A549 (cell line): ENCODE results near the gene INF2. TPM values are rescaled to one million over a fixed set of nuclear protein-coding genes. Genes with fewer than 3 reads are reported as not detected.

Source experiments
- ATAC-seq, 2 experiments: fragments of 200-7000 bp in 1 of 2; fragments of >200 bp in 1 of 2; cut with Nextera tagmentation in 1 of 2; cut with Tn5 transposase in 1 of 2; 3 replicates each; pipeline versions ENCODE4 v1.8.0 to v1.9.1; 2018 to 2020; ENCODE audit warnings: mild to moderate bottlenecking in 1 of 2, moderate library complexity in 1 of 2
- CTCF ChIA-PET: fragments of 300-600 bp; sonication (Branson Sonifier 250); formaldehyde crosslinking; extraction: SDS; loops from one replicate; lab custom pipeline; 2021; ENCODE audit warnings: antibody characterized with exemption, inconsistent platforms; lab: Yijun Ruan, JAX
- POLR2A ChIA-PET: fragments of 350-600 bp; formaldehyde crosslinking; extraction: SDS; loops from one replicate; lab custom pipeline; 2021; ENCODE audit warnings: antibody characterized with exemption, inconsistent platforms; lab: Yijun Ruan, JAX
- DNase-seq, 2 experiments: peaks; one replicate each; pipeline versions ENCODE4 v3.0.0 to v3.0.0-alpha.2; 2011 to 2016; ENCODE audit warnings: low read depth in 1 of 2, low spot score in 1 of 2
- FAIRE-seq: peaks from 2 replicates; lab custom pipeline; 2011; peaks lifted over from hg19 to GRCh38; lab: Jason Lieb, UNC
- H3K27ac ChIP-seq, 2 experiments: fragments of >200 bp; sonication (Bioruptor Twin); formaldehyde crosslinking; 3 replicates each; pipeline ENCODE4 v1.5.1; 2016 to 2017
- H3K4me1 ChIP-seq: fragments of >200 bp; sonication (Bioruptor Twin); formaldehyde crosslinking; 3 replicates; pipeline ENCODE4 v1.6.1; 2016
- H3K4me2 ChIP-seq: fragments of >200 bp; sonication (Bioruptor Twin); formaldehyde crosslinking; 3 replicates; pipeline ENCODE4 v1.6.1; 2016
- H3K4me3 ChIP-seq: fragments of >200 bp; sonication (Bioruptor Twin); formaldehyde crosslinking; 3 replicates; pipeline ENCODE4 v1.5.1; 2016
- H3K9me3 ChIP-seq: fragments of >200 bp; sonication (Bioruptor Twin); formaldehyde crosslinking; 3 replicates; pipeline ENCODE4 v1.6.1; 2016
- BCL3 ChIP-seq: fragments of >200 bp; sonication (Bioruptor Twin); formaldehyde crosslinking; IDR thresholded peaks from 3 replicates; pipeline ENCODE4 v1.6.1; 2016
- BHLHE40 ChIP-seq: IDR thresholded peaks from 2 replicates; pipeline ENCODE4 v1.6.1; 2012; ENCODE audit warnings: low read depth, low read length, inconsistent platforms
- CEBPB ChIP-seq, 2 experiments: fragments of >200 bp in 1 of 2; sonication (Bioruptor Twin) in 1 of 2; formaldehyde crosslinking in 1 of 2; IDR thresholded peaks; 2 replicates each; pipeline ENCODE4 v1.6.1; 2012 to 2016
- CHD2 ChIP-seq: fragments of 150-350 bp; IDR thresholded peaks from 2 replicates; pipeline ENCODE4 v1.6.1; 2014; ENCODE audit warnings: low read length; ENCODE audit not compliant: partially characterized antibody
- CTCF ChIP-seq: fragments of >200 bp; sonication (Bioruptor Twin); formaldehyde crosslinking; IDR thresholded peaks from 3 replicates; pipeline ENCODE4 v1.5.1; 2016
- E2F6 ChIP-seq: IDR thresholded peaks from 2 replicates; pipeline ENCODE4 v1.6.1; 2012; ENCODE audit warnings: low read depth, borderline replicate concordance
- ELK1 ChIP-seq: fragments of 150-350 bp; IDR thresholded peaks from 2 replicates; pipeline ENCODE4 v1.6.1; 2014; ENCODE audit warnings: low read depth, mild to moderate bottlenecking, low read length
- EP300 ChIP-seq, 2 experiments: fragments of >200 bp; sonication (Bioruptor Twin); formaldehyde crosslinking; IDR thresholded peaks; 2 replicates in 1 of 2; 3 replicates in 1 of 2; pipeline ENCODE4 v1.6.1; 2016 to 2017
- ESRRA ChIP-seq: fragments of 150-350 bp; IDR thresholded peaks from 2 replicates; pipeline ENCODE4 v1.6.1; 2014; ENCODE audit warnings: mild to moderate bottlenecking, low read length, borderline replicate concordance
- FOSL2 ChIP-seq, 2 experiments: fragments of 450-650 bp in 1 of 2; fragments of >200 bp in 1 of 2; sonication (Bioruptor Twin) in 1 of 2; formaldehyde crosslinking; IDR thresholded peaks; 2 replicates each; pipeline versions ENCODE4 v1.5.0 to v1.6.1; 2016 to 2020; ENCODE audit warnings: mild to moderate bottlenecking in 1 of 2, moderate library complexity in 1 of 2
- HMGXB4 ChIP-seq: fragments of 250-450 bp; sonication (Bioruptor Pico); IDR thresholded peaks from 2 replicates; pipeline ENCODE4 v1.5.0; 2021; ENCODE audit warnings: mild to moderate bottlenecking, moderate library complexity, borderline replicate concordance
- HOXA7 ChIP-seq: fragments of 250-450 bp; sonication (Bioruptor Pico); IDR thresholded peaks from 2 replicates; pipeline ENCODE4 v1.5.0; 2020; ENCODE audit warnings: mild to moderate bottlenecking, moderate library complexity
- KDM1A ChIP-seq: fragments of 200-600 bp; sonication (generic); IDR thresholded peaks from 2 replicates; pipeline ENCODE4 v1.6.1; 2016; ENCODE audit warnings: low read depth, mild to moderate bottlenecking
- KDM5A ChIP-seq: fragments of 200-600 bp; sonication (generic); IDR thresholded peaks from 2 replicates; pipeline ENCODE4 v1.6.1; 2016; ENCODE audit warnings: antibody characterized with exemption, mild to moderate bottlenecking
- MAX ChIP-seq: IDR thresholded peaks from 2 replicates; pipeline ENCODE4 v1.6.1; 2012
- MYC ChIP-seq: IDR thresholded peaks from 2 replicates; pipeline ENCODE4 v1.6.1; 2012; ENCODE audit warnings: mild to moderate bottlenecking, inconsistent platforms, low read length, improper control_type of control experiment, borderline replicate concordance
- NFE2L2 ChIP-seq: fragments of 150-350 bp; conservative IDR thresholded peaks from 2 replicates; pipeline ENCODE4 v1.6.1; 2014; ENCODE audit warnings: low read length
- NPAS2 ChIP-seq: fragments of 250-450 bp; sonication (Bioruptor Pico); IDR thresholded peaks from 2 replicates; pipeline ENCODE4 v1.8.0; 2022; ENCODE audit warnings: mild to moderate bottlenecking, moderate library complexity, borderline replicate concordance
- NR3C1 ChIP-seq: fragments of >200 bp; sonication (Bioruptor Twin); formaldehyde crosslinking; IDR thresholded peaks from 3 replicates; pipeline ENCODE4 v1.6.1; 2017
- PHF8 ChIP-seq: fragments of 200-600 bp; sonication (generic); IDR thresholded peaks from 2 replicates; pipeline ENCODE4 v1.6.1; 2016; ENCODE audit warnings: low read depth, mild to moderate bottlenecking, antibody characterized with exemption, moderate library complexity, borderline replicate concordance
- POLR2AphosphoS2 ChIP-seq: conservative IDR thresholded peaks from 2 replicates; pipeline ENCODE4 v1.6.1; 2012; ENCODE audit warnings: low read length, improper control_type of control experiment, inconsistent platforms
- REST ChIP-seq: fragments of 200-600 bp; sonication (generic); IDR thresholded peaks from 2 replicates; pipeline ENCODE4 v1.6.1; 2016; ENCODE audit warnings: antibody characterized with exemption, mild to moderate bottlenecking, moderate library complexity
- RFX5 ChIP-seq: fragments of 450-650 bp; IDR thresholded peaks from 2 replicates; pipeline ENCODE4 v1.7.1; 2014; ENCODE audit warnings: antibody characterized with exemption, mild to moderate bottlenecking, moderate library complexity
- RNF2 ChIP-seq: fragments of 200-600 bp; sonication (generic); IDR thresholded peaks from 2 replicates; pipeline ENCODE4 v1.6.1; 2016; ENCODE audit warnings: low read depth, mild to moderate bottlenecking, antibody characterized with exemption, moderate library complexity, borderline replicate concordance
- TFCP2L1 ChIP-seq: fragments of 250-450 bp; sonication (Bioruptor Pico); IDR thresholded peaks from 2 replicates; pipeline ENCODE4 v1.5.0; 2021; ENCODE audit warnings: mild to moderate bottlenecking
- ZNF302 ChIP-seq: fragments of 250-450 bp; sonication (Bioruptor Pico); IDR thresholded peaks from 2 replicates; pipeline ENCODE4 v1.9.0; 2021; ENCODE audit warnings: inconsistent platforms, mild to moderate bottlenecking, moderate library complexity
- ZSCAN20 ChIP-seq: fragments of 250-450 bp; sonication (Bioruptor Pico); IDR thresholded peaks from 2 replicates; pipeline ENCODE4 v1.8.0; 2022; ENCODE audit warnings: mild to moderate bottlenecking, moderate library complexity
- WGBS: methylation state at CpG from one replicate; pipeline ENCODE4 v1.1.6; 2017; ENCODE audit errors: missing lambda C conversion rate; 5-methylcytosine and 5-hydroxymethylcytosine counted together
- polyA plus RNA-seq, 4 experiments: library from polyadenylated mRNA; depleted of rRNA in 3 of 4; stranded (reverse); fragments of >200 nt; fragmentation: RNase III in 1 of 4; extraction: RNeasy Plus Mini Kit Qiagen cat#74134 plus additional on column Dnase treatment in 1 of 4; gene quantifications; 2 replicates in 3 of 4; 3 replicates in 1 of 4; pipeline ENCODE4 v1.2.3, GENCODE V29; 2011 to 2017

The INF2 gene
- polyA plus RNA-seq, 2 of the 4 experiments (the other 2 are of a cell fraction) = 24.7 to 71.2 TPM

- H3K27ac ChIP-seq = peak within 1 kb of the TSS; percentile 93 to 96
- ChIA-PET CTCF (interaction anchor here (0.6 to 5.1 kb wide), 12 partner anchors 10 to 87 kb away, joined by 3 to 41 read pairs (median 4); no protein-coding TSS in a partner anchor), POLR2A (interaction anchor here (0.6 to 1.4 kb wide), 8 partner anchors 18 to 268 kb away, joined by 3 to 7 read pairs (median 4); partner anchors contain the start of gene CDCA4)
- H3K9me3 ChIP-seq = no peaks in the 10 kb centered on the region; the same call in 2 of the 3 replicates
- 0% methylated on average over 13 of the region's 95 CpGs for WGBS
- peak within 1 kb of the TSS; percentile 100 for H3K4me3 ChIP-seq
- ATAC-seq (peak; percentile 92 to 95), DNase-seq (peak; percentile 98 to 100), FAIRE-seq (no peak)
- H3K4me1 ChIP-seq = peaks cover 28% of the 10 kb centered on the region
- peak within 1 kb of the TSS; percentile 95 for H3K4me2 ChIP-seq
- TF ChIP-seq KDM5A = peak; percentile 72
- peak; percentile 68; the same call in 1 of the 3 replicates for TF ChIP-seq BCL3
- no peak for TF ChIP-seq EP300 (IDR thresholded peaks at IDR 0.05)
- TF ChIP-seq KDM1A = no peak
- TF ChIP-seq NFE2L2 = no peak
- TF ChIP-seq POLR2AphosphoS2 = no peak
- peak; percentile 80 for TF ChIP-seq MAX
- TF ChIP-seq MYC = peak; percentile 4; the same call in 1 of the 2 replicates
- no peak for TF ChIP-seq ZSCAN20 (CRISPR knock-in tag)
- TF ChIP-seq CEBPB (IDR thresholded peaks at IDR 0.05) = no peak
- TF ChIP-seq ELK1 = no peak
- TF ChIP-seq REST = no peak; the same call in 1 of the 2 replicates
- peak; percentile 94 for TF ChIP-seq PHF8
- no peak for TF ChIP-seq BHLHE40
- TF ChIP-seq NR3C1 = no peak
- TF ChIP-seq CTCF = no peak
- TF ChIP-seq HOXA7 = no peak
- no peak for TF ChIP-seq RNF2
- no peak for TF ChIP-seq NPAS2 (CRISPR knock-in tag)
- TF ChIP-seq FOSL2 (IDR thresholded peaks at IDR 0.05) = no peak
- 0 out of 2 replicates have a peak, but pooled peaks have one; percentile 11 for TF ChIP-seq FOSL2 (CRISPR knock-in tag; IDR thresholded peaks at IDR 0.05)
- TF ChIP-seq RFX5 = peak; percentile 78; the same call in 1 of the 2 replicates
- no peak for TF ChIP-seq CHD2
- no peak for TF ChIP-seq ESRRA
- TF ChIP-seq ZNF302 (CRISPR knock-in tag) = no peak
- peak; percentile 91 for TF ChIP-seq E2F6
- TF ChIP-seq TFCP2L1 = peak; percentile 51; the same call in 1 of the 2 replicates
- TF ChIP-seq HMGXB4 = no peak
Observed at GRCh38 chr14:104752735-104753527, 63.5 kb downstream of the INF2 start, which contains the start of gene SIVA1. Gene SIVA1 (plus strand): TSS chr14:104753147. CDS start chr14:104753202, 55 bp downstream.
